Astrocyte (in vitro differentiated cells and primary cell): ENCODE measurements around the gene SLC25A26.

Experiments used
- CTCF ChIP-seq: IDR thresholded peaks from 2 replicates; pipeline ENCODE4 v1.5.1; 2011; ENCODE audit warnings: low read depth, mild to moderate bottlenecking, inconsistent platforms, low read length, moderate library complexity; ENCODE audit not compliant: insufficient read depth
- EZH2 ChIP-seq: IDR thresholded peaks from 2 replicates; pipeline ENCODE4 v1.6.1; 2012; ENCODE audit warnings: mild to moderate bottlenecking, low read length, inconsistent platforms; ENCODE audit not compliant: insufficient read depth

DNA sequence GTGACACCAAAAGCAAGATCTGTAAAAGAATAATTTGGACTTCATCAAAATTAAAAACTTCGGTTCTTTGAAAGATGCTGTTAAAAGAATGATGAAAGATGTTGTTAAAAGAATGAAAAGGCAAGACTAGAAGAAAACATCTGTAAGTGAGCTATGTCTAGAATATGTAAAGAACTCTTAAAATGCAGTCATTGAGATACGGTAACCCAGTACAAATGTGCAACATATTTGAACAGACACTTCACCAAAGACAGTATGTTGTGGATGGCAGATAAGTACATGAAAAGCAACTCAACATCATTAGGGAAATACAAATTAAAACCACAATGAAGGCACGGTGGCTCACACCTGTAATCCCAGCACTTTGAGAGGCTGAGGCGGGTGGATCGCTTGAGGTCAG, 140.6 kb downstream of the SLC25A26 start:
- TF ChIP-seq CTCF (no peak), EZH2 (no peak)
